SK-N-SH treated with all-trans-retinoic acid at 6 μM for 48 hours (cell line): Measurements from ENCODE around the gene CDC42EP3.

ENCODE experiments used
- ARNTL ChIP-seq: fragments of 450-650 bp; formaldehyde crosslinking; IDR thresholded peaks from 2 replicates; pipeline ENCODE4 v1.5.0; 2020; ENCODE audit warnings: low read depth, mild to moderate bottlenecking, moderate library complexity, borderline replicate concordance
- ESRRG ChIP-seq: fragments of 250-450 bp; sonication (Bioruptor Pico); IDR thresholded peaks from 2 replicates; pipeline ENCODE4 v1.6.1; 2021; ENCODE audit warnings: mild to moderate bottlenecking
- OSR1 ChIP-seq: fragments of 250-450 bp; sonication (Bioruptor Pico); IDR thresholded peaks from 2 replicates; pipeline ENCODE4 v1.8.0; 2022; ENCODE audit warnings: moderate library complexity, mild to moderate bottlenecking, inconsistent platforms
- PATZ1 ChIP-seq: fragments of 250-450 bp; sonication (Bioruptor Pico); IDR thresholded peaks from 2 replicates; pipeline ENCODE4 v1.8.0; 2020; ENCODE audit warnings: mild to moderate bottlenecking, moderate library complexity, borderline replicate concordance
- PPARA ChIP-seq: fragments of 250-450 bp; sonication (Bioruptor Pico); IDR thresholded peaks from 2 replicates; pipeline ENCODE4 v1.5.0; 2020; ENCODE audit warnings: mild to moderate bottlenecking, borderline replicate concordance
- RARB ChIP-seq: fragments of 250-450 bp; sonication (Bioruptor Pico); IDR thresholded peaks from 2 replicates; pipeline ENCODE4 v1.8.0; 2021; ENCODE audit warnings: mild to moderate bottlenecking, moderate library complexity
- ZFP30 ChIP-seq: fragments of 450-650 bp; formaldehyde crosslinking; IDR thresholded peaks from 2 replicates; pipeline ENCODE4 v1.5.0; 2022; ENCODE audit warnings: mild to moderate bottlenecking, moderate library complexity
- ZNF565 ChIP-seq: fragments of 450-650 bp; formaldehyde crosslinking; conservative IDR thresholded peaks from 2 replicates; pipeline ENCODE4 v1.5.0; 2020; ENCODE audit warnings: low read depth, mild to moderate bottlenecking, moderate library complexity

DNA sequence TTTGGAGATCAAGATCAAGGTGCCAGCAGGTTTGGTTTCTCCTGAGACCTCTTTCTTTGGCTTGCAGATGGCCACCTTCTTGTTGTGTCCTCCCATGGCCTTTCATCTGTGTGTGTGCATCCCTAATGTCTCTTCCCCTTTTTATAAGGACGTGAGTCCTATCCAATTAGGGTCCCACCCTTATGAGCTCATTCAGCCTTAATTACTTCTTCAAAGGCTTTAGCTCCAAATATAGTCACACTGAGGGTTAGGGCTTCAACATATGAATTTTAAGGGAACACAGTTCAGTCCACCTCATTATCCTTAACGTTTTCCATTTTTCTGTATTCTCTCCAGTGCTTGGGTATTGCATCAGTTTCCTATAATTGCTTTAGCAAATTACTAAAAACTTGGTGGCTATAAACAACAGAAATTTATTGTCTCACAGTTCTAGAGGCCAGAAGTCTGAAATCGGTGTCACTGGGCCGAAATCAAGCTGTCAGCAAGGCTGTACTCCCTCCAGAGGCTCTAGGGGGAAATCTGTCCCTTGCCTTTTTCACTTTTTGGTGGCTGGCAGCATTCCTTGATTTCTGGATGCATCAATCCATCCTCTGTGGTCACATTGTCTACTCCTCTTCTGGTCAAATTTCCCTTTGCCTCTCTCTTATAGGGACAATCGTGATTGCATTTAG is 34.1 kb downstream of the CDC42EP3 start:
- TF ChIP-seq PATZ1 (CRISPR knock-in tag): no peak
- TF ChIP-seq ZNF565 (CRISPR knock-in tag): no peak
- no peak for TF ChIP-seq PPARA (CRISPR knock-in tag)
- no peak for TF ChIP-seq ARNTL (CRISPR knock-in tag)
- no peak for TF ChIP-seq ESRRG
- TF ChIP-seq RARB (CRISPR knock-in tag): no peak
- no peak for TF ChIP-seq ZFP30 (CRISPR knock-in tag)
- TF ChIP-seq OSR1 (CRISPR knock-in tag): no peak
